Fibroblast of mammary gland (primary cell): ENCODE data around the gene BTN1A1.
"Not testable (repeated sequence)": the region's sequence is repeated elsewhere in the genome, so short reads cannot be mapped to it uniquely, and the experiment has no call there.

Experiments used
- DNase-seq: peaks from one replicate; pipeline ENCODE4 v3.0.0-alpha.2; 2010; ENCODE audit warnings: low read depth
- H3K4me3 ChIP-seq: 2 replicates; pipeline ENCODE4 v1.5.1; 2011; ENCODE audit warnings: low read depth, mild to moderate bottlenecking, low read length, moderate library complexity; ENCODE audit not compliant: control insufficient read depth
- CTCF ChIP-seq: conservative IDR thresholded peaks from 2 replicates; pipeline ENCODE4 v1.5.1; 2011; ENCODE audit warnings: low read depth, low read length, inconsistent platforms; ENCODE audit not compliant: control insufficient read depth, insufficient read depth

The BTN1A1 gene

GRCh38 chr6:26457806-26458688, 42.1 kb upstream of the BTN1A1 start, which contains the start of gene BTN2A1:
TSS of gene BTN2A1 (plus strand) at chr6:26457955. CDS start at chr6:26458637, 682 bp downstream.
- peak; percentile 93 for DNase-seq
- TF ChIP-seq CTCF: no peak
- peak within 1 kb of the TSS; percentile 98 for H3K4me3 ChIP-seq

- DNase-seq: no peak
- H3K4me3 ChIP-seq: peak overlapping the region; percentile 98
- no peak for TF ChIP-seq CTCF
Observed at GRCh38 chr6:26459023-26459810, 40.9 kb upstream of the BTN1A1 start.

- not testable (repeated sequence) for DNase-seq, H3K4me3 ChIP-seq
Observed at GRCh38 chr6:26461353-26461752, 38.8 kb upstream of the BTN1A1 start.

GRCh38 chr6:26464014-26464413, 36.1 kb upstream of the BTN1A1 start:
- TF ChIP-seq CTCF: no peak
- no peak overlapping the region for H3K4me3 ChIP-seq
- no peak for DNase-seq

- DNase-seq: no peak
- no peak for TF ChIP-seq CTCF
Observed at GRCh38 chr6:26464416-26465131, 35.5 kb upstream of the BTN1A1 start.

GRCh38 chr6:26465776-26466175, 34.3 kb upstream of the BTN1A1 start:
- TF ChIP-seq CTCF: no peak
- no peak for DNase-seq
- H3K4me3 ChIP-seq: no peak overlapping the region

More at GRCh38 chr6:26464416-26465131, 35.5 kb upstream of the BTN1A1 start:
- no peak overlapping the region for H3K4me3 ChIP-seq
